NCI-H1092 treated with DMSO at 0.1 percent for 48 hours (cell line): ENCODE measurements around the gene PSMD13.
"Not testable (repeated sequence)": the region's sequence is repeated elsewhere in the genome, so short reads cannot be mapped to it uniquely, and the experiment has no call there.

Source experiments
- DNase-seq: peaks from one replicate; lab custom pipeline; 2025; lab: John Stamatoyannopoulos, UW

Gene PSMD13

GRCh38 chr11:218815-219593, 17.8 kb upstream of the PSMD13 start:
- no peak for DNase-seq

DNA sequence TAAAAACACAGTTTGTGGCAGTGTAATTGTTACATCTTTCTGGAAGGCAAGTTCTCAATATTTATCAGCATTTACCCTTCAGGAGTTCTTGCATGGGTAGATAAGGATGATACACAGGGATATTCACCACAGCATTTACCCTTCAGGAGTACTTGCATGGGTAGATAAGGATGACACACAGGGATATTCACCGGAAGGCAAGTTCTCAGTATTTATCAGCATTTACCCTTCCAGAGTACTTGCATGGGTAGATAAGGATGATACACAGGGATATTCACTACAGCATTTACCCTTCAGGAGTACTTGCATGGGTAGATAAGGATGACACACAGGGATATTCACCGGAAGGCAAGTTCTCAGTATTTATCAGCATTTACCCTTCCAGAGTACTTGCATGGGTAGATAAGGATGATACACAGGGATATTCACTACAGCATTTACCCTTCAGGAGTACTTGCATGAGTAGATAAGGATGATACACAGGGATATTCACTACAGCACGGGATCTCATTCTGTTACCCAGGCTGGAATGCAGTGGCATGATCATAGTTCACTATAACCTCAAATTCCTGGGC, 16.0 kb upstream of the PSMD13 start:
- not testable (repeated sequence) for DNase-seq

- no peak for DNase-seq
Observed at GRCh38 chr11:221539-221938, 15.2 kb upstream of the PSMD13 start.

DNA sequence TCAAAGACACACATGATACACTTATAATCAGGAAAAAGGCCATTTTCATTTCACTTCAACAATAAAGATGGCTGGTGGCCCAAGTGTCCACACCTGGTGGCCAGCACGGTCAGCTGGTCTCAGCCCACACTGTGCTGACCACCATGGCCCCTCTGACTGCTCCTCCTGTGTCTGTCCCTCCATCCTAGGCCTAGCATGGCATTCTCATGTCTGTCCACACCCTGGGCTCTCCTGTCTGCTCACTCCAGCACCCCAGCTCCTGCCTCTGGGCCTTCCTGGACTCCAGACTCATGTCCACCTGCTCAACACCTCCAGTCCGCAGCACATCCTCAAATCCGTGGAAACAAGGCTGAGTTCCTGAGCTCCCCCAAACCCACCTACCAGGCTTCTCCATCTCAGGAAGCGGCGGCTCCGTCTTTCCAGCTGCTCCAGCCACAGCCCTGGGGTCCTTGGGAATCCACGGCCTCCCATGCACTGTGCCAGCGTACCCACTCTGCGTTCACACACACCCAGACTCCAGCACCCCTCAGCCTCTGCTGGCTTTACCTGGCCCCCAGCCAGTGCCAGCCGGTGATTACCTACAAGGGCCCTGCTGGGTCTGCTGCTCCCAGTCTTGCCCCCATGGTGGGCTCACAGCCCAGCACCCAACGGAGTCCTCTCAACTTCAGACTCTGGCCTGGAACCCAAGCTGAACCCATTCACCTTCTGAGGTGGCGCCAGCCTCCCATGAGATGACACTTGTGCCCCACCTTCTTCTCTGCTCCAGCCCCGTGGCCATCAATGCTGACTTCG, 14.6 kb upstream of the PSMD13 start:
- no peak for DNase-seq

- no peak for DNase-seq
Observed at GRCh38 chr11:223026-223789, 13.6 kb upstream of the PSMD13 start.

DNA sequence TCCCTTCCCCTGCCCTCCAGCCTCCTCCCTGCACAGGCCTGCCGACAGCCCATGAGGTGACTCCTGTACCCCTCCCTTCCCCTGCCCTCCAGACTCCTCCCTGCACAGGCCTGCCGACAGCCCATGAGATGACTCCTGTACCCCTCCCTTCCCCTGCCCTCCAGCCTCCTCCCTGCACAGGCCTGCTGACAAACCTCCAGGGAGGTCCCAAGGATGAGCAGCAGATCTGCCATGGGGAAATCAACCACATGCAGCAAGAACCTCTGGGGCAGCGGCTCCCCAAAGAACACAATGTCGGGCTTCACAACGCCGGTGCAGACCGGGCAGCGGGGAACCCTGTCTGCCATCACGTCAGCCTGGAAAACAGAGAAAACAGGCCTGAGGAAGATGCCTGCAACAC, 12.9 kb upstream of the PSMD13 start:
- DNase-seq: no peak

- no peak for DNase-seq
Observed at GRCh38 chr11:224424-224823, 12.4 kb upstream of the PSMD13 start.

DNA sequence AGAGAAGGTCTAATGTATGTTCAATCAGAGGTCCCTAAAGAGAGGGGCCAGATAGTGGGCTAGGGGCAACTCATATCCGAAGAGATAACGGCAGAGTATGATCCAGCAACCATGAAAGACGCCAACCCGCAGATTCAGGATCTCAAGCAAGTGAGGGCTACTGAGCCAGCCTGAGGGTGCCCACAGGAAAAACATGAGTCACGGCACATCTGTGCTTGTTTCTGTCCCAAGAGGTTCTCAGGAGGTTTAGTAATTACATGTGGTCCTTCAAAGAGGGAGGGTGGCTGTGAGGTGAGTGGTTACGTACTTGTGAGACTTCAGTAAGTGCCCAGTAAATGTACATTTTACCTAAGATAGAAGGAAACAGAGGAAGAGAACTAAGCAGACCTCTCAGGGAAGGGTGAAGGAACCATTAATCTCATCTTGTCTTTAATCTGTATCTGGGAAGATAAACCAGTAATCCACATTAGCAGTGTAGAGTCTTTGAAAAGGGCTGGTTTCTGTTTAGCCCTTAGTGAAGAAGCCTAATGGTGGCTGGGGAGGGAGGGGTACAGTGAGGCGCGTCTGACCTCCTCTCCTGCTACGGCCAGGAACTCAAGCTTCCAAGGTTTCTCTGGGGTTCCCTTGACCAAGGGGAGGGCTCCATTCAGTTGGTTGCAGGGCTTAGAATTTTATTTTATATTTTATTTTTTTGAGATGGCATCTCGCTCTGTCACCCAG, 10.9 kb upstream of the PSMD13 start:
- no peak for DNase-seq

GRCh38 chr11:227824-228379, 8.9 kb upstream of the PSMD13 start:
- DNase-seq: no peak

- DNase-seq: no peak
Observed at GRCh38 chr11:230431-230830, 6.3 kb upstream of the PSMD13 start.

DNA sequence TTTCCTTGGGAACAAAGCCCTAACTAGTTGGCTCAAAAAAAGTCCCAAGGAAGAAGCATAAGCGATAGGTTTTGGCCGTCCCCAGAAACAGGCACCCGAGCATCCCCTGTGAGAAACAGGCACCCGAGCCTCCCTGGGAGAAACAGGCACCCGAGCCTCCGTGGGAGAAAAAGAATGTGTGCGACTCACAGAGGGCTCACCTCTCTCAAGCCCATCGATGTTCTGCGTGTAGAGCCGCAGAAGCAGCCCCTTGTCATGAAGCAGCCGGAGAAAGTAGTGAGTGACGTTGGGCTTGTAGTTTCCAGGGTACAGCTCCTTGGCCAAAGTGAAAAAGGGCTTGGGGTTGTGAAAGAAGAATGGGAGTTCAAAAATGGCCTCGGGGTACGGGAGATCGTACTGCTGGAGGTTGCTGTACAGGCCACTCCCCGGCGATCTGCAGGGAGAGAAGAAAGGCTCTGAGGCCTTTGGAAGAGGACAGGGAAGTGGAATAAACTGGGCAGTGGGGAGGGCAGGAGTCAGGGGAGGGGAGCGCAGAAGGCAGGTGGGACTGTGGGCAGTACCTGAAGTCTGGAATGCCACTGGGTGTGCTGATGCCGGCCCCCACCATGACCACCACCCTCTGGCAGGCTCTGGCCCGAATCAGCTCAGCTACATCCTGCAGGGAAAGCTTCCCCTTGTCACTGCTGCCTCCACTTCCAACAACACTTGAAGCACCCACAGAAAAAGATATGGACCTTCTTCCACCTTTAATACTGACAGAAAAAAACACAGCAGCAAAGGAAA, 3.8 kb upstream of the PSMD13 start:
- DNase-seq: no peak

DNA sequence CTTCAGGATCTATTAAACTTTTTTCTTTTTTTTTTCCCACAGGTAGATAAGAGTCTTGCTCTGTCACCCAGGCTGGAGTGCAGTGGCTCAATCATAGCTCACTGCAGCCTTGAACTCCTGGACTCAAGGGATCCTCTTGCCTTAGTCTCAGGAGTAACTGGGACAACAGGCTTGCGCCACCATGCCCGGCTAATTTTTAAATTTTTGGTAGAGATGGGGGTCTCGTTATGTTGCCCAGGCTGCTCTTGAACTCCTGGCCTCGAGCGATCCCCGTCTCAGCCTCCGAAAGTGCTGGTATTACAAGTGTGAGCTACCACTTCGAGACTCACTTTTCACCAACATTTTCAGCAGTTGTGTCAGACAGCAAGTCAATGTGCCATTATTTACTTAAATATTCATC, 1.6 kb upstream of the PSMD13 start:
- no peak for DNase-seq

GRCh38 chr11:235609-235996, 1.2 kb upstream of the PSMD13 start:
- DNase-seq: no peak

DNA sequence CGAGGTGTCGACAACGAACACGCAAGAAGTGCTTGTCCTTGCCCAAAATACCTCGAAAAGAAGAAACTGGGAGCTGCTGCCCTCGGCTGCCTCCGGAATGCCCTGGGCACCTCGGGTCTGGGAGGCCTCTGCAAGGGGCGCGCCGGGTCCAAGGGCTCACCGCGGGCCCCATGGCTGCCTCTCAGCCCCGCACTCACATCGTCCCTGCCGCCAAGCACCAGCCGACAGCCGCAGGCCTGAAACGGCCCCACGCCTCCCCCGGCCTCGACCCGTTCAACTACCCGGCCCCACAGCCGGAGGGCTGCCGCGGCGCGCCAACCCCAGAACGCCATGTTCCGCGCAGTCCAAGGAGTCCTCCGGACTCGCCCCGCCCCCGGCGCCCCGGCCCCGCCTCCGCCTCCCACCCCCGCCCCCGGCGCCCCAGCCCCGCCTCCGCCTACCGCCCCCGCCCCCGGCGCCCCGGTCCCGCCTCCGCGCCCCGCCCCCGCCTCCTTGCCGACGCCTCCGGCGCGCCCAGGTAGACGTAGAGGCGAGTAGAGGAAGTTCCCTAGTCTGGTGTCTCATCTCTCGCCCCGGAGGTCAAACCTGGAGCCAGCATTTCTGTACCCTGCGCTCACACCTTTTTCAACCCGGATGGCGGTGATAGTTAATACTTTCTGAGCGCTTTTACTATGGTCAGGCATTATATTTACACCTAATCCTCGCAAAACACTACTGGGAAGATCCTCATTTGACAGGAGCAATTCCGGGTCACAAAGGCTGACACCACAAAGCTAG, 591 bp upstream of the PSMD13 start, which contains the start of gene SIRT3:
Gene SIRT3 (minus strand): TSS at position 346 of the 777 bp plus-strand sequence. CDS start 14 bp downstream, at position 332.
- peak; percentile 85 for DNase-seq

DNA sequence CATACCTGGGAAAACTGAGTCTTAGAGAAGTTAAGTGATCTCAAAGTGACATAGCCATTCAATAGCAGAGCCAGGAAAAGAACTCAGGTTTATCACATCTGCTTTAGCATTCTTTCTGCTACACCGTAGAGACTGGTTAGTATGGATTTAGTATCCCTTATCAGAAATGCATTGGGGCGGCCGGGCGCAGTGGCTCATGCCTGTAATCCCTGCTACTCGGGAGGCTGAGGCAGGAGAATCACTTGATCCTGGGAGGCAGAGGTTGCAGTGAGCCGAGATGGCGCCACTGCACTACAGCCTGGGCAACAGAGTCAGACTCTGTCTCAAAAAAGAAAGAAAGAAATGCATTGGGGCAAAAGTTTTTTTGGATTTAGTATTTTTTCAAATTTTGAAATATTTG, 1.6 kb downstream of the PSMD13 start:
- DNase-seq: not testable (repeated sequence)

GRCh38 chr11:240315-240714, 3.5 kb downstream of the PSMD13 start:
- no peak for DNase-seq

- DNase-seq: no peak
Observed at GRCh38 chr11:241634-242033, 4.9 kb downstream of the PSMD13 start.

DNA sequence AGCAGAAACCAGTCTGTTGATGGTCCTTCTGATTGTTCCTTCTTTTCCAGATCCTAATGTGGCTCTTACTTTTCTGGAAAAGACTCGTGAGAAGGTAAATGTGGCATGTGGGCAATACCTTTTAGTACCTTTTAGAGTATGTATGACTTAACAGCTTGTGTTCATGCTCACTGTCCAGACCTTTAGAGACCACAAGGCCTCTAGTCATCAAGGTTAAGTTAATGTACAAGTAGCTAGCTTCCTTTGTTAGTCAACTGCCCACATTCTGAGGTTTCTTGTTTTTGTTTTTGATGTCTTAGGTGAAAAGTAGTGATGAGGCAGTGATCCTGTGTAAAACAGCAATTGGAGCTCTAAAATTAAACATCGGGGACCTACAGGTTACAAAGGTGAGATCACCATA, 7.6 kb downstream of the PSMD13 start:
- DNase-seq: no peak

- DNase-seq: no peak
Observed at GRCh38 chr11:249062-249461, 12.3 kb downstream of the PSMD13 start.

- no peak for DNase-seq
Observed at GRCh38 chr11:250274-250673, 13.5 kb downstream of the PSMD13 start.
